HL-60 (cell line): ENCODE results near the gene NFATC1.

Source experiments
- DNase-seq, 2 experiments: peaks; one replicate each; pipeline ENCODE4 v3.0.0-alpha.2; 2010 to 2020; ENCODE audit warnings: low read depth in 1 of 2, low spot score in 1 of 2
- H3K27ac ChIP-seq: fragments of 250-450 bp; sonication (Bioruptor Pico); replicated peaks from 2 replicates; pipeline ENCODE4 v1.5.1; 2020; ENCODE audit warnings: mild to moderate bottlenecking, moderate library complexity
- H3K27me3 ChIP-seq: fragments of 250-450 bp; sonication (Bioruptor Pico); 2 replicates; pipeline ENCODE4 v1.5.1; 2021; ENCODE audit warnings: mild to moderate bottlenecking, moderate library complexity; ENCODE audit not compliant: insufficient read depth, poor library complexity, severe bottlenecking
- H3K4me3 ChIP-seq: replicated peaks from 2 replicates; pipeline ENCODE4 v1.5.1; 2011; ENCODE audit warnings: mild to moderate bottlenecking, control low read depth, low read length; ENCODE audit not compliant: insufficient read depth
- CTCF ChIP-seq: IDR thresholded peaks from one replicate; pipeline ENCODE4 v1.5.1; 2011; ENCODE audit warnings: low read length, control low read depth, inconsistent platforms; ENCODE audit not compliant: insufficient read depth
- GABPA ChIP-seq: IDR thresholded peaks from 2 replicates; pipeline ENCODE4 v1.6.1; 2012; ENCODE audit warnings: low read depth
- POLR2AphosphoS5 ChIP-seq: IDR thresholded peaks from 2 replicates; pipeline ENCODE4 v1.6.1; 2012; ENCODE audit warnings: low read depth
- SPI1 ChIP-seq: IDR thresholded peaks from 2 replicates; pipeline ENCODE4 v1.6.1; 2012; ENCODE audit warnings: low read depth, mild to moderate bottlenecking, borderline replicate concordance
- TF ChIP-seq, protein P1 (sequence below): IDR thresholded peaks from 2 replicates; pipeline ENCODE4 v1.6.1; 2012; ENCODE audit warnings: low read depth; ENCODE audit not compliant: insufficient replicate concordance

Gene NFATC1

DNA sequence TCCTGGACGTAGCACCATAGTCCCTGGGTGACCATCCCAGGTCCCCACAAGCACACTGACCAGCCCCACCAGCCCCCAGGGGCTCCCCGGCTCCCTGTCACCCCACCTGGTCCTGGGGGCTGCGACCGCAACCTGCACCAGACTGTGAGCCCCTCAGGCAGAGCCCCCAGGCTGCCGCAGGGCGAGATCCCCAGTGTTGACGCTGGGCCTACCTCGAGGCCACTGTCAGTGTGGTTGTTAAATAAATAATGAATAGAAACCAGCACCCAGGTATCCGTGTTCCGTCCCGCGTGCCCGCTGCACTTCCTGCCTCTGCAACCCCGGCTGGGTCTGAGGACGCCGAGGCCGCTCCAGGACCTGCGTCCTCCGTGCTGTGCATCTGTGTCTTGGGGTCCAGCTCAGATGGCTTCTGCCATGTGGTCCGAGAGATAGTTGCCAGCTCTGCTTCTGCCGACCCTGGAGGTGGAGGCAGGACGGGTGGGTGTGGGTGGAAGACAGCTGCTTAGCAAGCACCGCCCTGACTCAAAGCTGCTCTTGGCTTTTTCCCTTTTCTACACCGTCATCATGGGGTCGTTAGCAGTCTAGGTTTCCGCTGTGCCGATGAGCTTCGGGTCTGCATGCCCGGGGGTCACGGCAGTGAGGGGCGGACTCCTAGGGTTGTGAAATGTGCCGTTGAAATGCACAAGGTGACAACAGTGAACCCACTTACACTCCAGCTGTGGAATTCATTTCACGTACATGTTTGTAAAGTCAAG, 74.2 kb downstream of the NFATC1 start:
- TF ChIP-seq GABPA: no peak
- no peak for TF ChIP-seq CTCF
- no peak for TF ChIP-seq POLR2AphosphoS5
- TF ChIP-seq, protein P1, sequence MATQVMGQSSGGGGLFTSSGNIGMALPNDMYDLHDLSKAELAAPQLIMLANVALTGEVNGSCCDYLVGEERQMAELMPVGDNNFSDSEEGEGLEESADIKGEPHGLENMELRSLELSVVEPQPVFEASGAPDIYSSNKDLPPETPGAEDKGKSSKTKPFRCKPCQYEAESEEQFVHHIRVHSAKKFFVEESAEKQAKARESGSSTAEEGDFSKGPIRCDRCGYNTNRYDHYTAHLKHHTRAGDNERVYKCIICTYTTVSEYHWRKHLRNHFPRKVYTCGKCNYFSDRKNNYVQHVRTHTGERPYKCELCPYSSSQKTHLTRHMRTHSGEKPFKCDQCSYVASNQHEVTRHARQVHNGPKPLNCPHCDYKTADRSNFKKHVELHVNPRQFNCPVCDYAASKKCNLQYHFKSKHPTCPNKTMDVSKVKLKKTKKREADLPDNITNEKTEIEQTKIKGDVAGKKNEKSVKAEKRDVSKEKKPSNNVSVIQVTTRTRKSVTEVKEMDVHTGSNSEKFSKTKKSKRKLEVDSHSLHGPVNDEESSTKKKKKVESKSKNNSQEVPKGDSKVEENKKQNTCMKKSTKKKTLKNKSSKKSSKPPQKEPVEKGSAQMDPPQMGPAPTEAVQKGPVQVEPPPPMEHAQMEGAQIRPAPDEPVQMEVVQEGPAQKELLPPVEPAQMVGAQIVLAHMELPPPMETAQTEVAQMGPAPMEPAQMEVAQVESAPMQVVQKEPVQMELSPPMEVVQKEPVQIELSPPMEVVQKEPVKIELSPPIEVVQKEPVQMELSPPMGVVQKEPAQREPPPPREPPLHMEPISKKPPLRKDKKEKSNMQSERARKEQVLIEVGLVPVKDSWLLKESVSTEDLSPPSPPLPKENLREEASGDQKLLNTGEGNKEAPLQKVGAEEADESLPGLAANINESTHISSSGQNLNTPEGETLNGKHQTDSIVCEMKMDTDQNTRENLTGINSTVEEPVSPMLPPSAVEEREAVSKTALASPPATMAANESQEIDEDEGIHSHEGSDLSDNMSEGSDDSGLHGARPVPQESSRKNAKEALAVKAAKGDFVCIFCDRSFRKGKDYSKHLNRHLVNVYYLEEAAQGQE: no peak
- no peak for TF ChIP-seq SPI1
- DNase-seq: no peak
- no peak overlapping the region for H3K4me3 ChIP-seq
- H3K27me3 ChIP-seq: no peaks in the 10 kb centered on the region
- no peak overlapping the region for H3K27ac ChIP-seq

GRCh38 chr18:79470547-79470946, 74.8 kb downstream of the NFATC1 start:
- no peak for DNase-seq

DNA sequence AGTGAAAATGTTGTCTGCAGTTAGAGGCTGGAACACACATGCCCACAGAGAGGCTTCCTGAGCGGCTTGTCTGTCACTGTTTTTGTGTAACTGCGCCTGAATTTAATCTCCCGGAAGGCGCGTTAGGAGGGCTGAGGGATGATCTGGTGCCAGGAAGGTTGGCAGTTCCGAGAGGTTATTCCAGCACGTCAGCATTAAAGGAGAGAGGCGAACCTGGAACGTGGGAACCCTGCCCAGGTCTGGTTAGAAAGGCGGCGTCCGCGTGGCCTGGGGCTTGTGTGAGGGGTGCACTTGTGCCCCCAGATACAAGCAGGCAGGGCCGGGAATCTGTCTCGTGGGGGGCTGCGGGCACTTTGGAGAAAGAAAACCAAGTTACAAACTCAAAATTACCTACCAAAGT, 75.3 kb downstream of the NFATC1 start:
- TF ChIP-seq CTCF (no peak), GABPA (no peak), POLR2AphosphoS5 (no peak), SPI1 (no peak)
- TF ChIP-seq, protein P1: no peak
- no peak overlapping the region for H3K4me3 ChIP-seq
- no peaks in the 10 kb centered on the region for H3K27me3 ChIP-seq
- H3K27ac ChIP-seq: no peak overlapping the region
- DNase-seq: no peak

More at GRCh38 chr18:79470547-79470946, 74.8 kb downstream of the NFATC1 start:
- no peak overlapping the region for H3K27ac ChIP-seq
- H3K4me3 ChIP-seq: no peak overlapping the region
- TF ChIP-seq, protein P1: no peak
- no peaks in the 10 kb centered on the region for H3K27me3 ChIP-seq
